H1 (cell line): ENCODE measurements around the gene RILPL2. TPM values are rescaled to one million over a fixed set of nuclear protein-coding genes. Genes with fewer than 3 reads are reported as not detected.

Experiments
- CTCF ChIA-PET: fragments of 300-600 bp; sonication (Branson Sonifier 250); formaldehyde crosslinking; loops from one replicate; lab custom pipeline; 2021; ENCODE audit not compliant: partially characterized antibody; lab: Charles Lee
- POLR2A ChIA-PET: fragments of 300-600 bp; sonication (Branson Sonifier 250); formaldehyde crosslinking; loops from one replicate; lab custom pipeline; 2021; ENCODE audit warnings: inconsistent platforms; ENCODE audit not compliant: partially characterized antibody; lab: Charles Lee
- DNase-seq, 2 experiments: peaks; one replicate each; pipeline versions ENCODE4 v3.0.0 to v3.0.0-alpha.2; 2010 to 2022; ENCODE audit warnings: low spot score in 2 of 2, low read depth in 1 of 2, mixed read lengths in 1 of 2
- FAIRE-seq: peaks from 2 replicates; lab custom pipeline; 2011; peaks lifted over from hg19 to GRCh38; lab: Jason Lieb, UNC
- H2AFZ ChIP-seq: 2 replicates; pipeline ENCODE4 v1.8.1; 2012; ENCODE audit warnings: low read length, inconsistent platforms
- H2AK5ac ChIP-seq: 2 replicates; pipeline ENCODE4 v1.6.1; 2013; ENCODE audit warnings: low read depth, low read length
- H2BK120ac ChIP-seq: replicated peaks from 2 replicates; pipeline ENCODE3; 2013; ENCODE audit warnings: low read depth, low read length, inconsistent platforms
- H2BK12ac ChIP-seq: 2 replicates; pipeline ENCODE4 v1.6.1; 2013; ENCODE audit warnings: low read depth, low read length
- H2BK15ac ChIP-seq: 2 replicates; pipeline ENCODE4 v1.6.1; 2013; ENCODE audit warnings: low read length
- H2BK20ac ChIP-seq: 2 replicates; pipeline ENCODE4 v1.6.1; 2013; ENCODE audit warnings: low read length
- H2BK5ac ChIP-seq: 2 replicates; pipeline ENCODE4 v1.6.1; 2013; ENCODE audit warnings: low read depth, low read length
- H3K14ac ChIP-seq: 2 replicates; pipeline ENCODE4 v1.6.1; 2013; ENCODE audit warnings: inconsistent platforms; ENCODE audit not compliant: insufficient read length
- H3K18ac ChIP-seq: 2 replicates; pipeline ENCODE4 v1.6.1; 2013; ENCODE audit warnings: low read length; ENCODE audit errors: extremely low read depth
- H3K23ac ChIP-seq: 2 replicates; pipeline ENCODE4 v1.6.1; 2013; ENCODE audit warnings: inconsistent platforms; ENCODE audit not compliant: insufficient read length
- H3K23me2 ChIP-seq: 2 replicates; pipeline ENCODE4 v1.6.1; 2013; ENCODE audit warnings: low read depth, low read length
- H3K27ac ChIP-seq: 2 replicates; pipeline ENCODE4 v1.6.1; 2011; ENCODE audit warnings: low read depth, low read length, inconsistent platforms
- H3K27me3 ChIP-seq, 4 experiments: replicated peaks in 1 of 4; 1 replicate in 1 of 4; 2 replicates in 3 of 4; pipeline versions ENCODE4 v1.6.1 to v1.8.1; 2011 to 2013; ENCODE audit warnings: low read length in 3 of 4, mild to moderate bottlenecking in 3 of 4, inconsistent platforms in 2 of 4, mixed read lengths in 2 of 4, moderate library complexity in 1 of 4; ENCODE audit not compliant: control insufficient read depth in 3 of 4, insufficient read depth in 3 of 4; ENCODE audit errors: extremely low read depth in 1 of 4
- H3K36me3 ChIP-seq, 4 experiments: 2 replicates each; pipeline versions ENCODE4 v1.6.1 to v1.8.1; 2011 to 2013; ENCODE audit warnings: mild to moderate bottlenecking in 4 of 4, low read length in 3 of 4, moderate library complexity in 2 of 4, control low read depth in 1 of 4, inconsistent platforms in 1 of 4; ENCODE audit not compliant: insufficient read depth in 4 of 4, control insufficient read depth in 2 of 4
- H3K4ac ChIP-seq: replicated peaks from 2 replicates; pipeline ENCODE3; 2013; ENCODE audit warnings: low read length, low read depth, mixed read lengths, inconsistent platforms; ENCODE audit not compliant: insufficient read length
- H3K4me1 ChIP-seq, 4 experiments: replicated peaks in 1 of 4; 1 replicate in 1 of 4; 2 replicates in 3 of 4; pipeline versions ENCODE4 v1.6.1 to v1.8.1; 2011 to 2013; ENCODE audit warnings: low read length in 3 of 4, inconsistent platforms in 2 of 4, mixed read lengths in 1 of 4; ENCODE audit not compliant: insufficient read depth in 4 of 4, control insufficient read depth in 3 of 4
- H3K4me2 ChIP-seq, 2 experiments: 2 replicates each; pipeline versions ENCODE4 v1.6.1 to v1.8.1; 2011 to 2013; ENCODE audit warnings: low read depth in 2 of 2, low read length in 2 of 2, control low read depth in 1 of 2, inconsistent platforms in 1 of 2, mild to moderate bottlenecking in 1 of 2; ENCODE audit not compliant: insufficient read depth in 1 of 2
- H3K4me3 ChIP-seq, 4 experiments: fragments of 200-600, 300-600 bp in 1 of 4; sonication (generic), shearing (Covaris generic), sonication (Bioruptor Twin) in 1 of 4; 2 replicates each; pipeline versions ENCODE4 v1.5.1 to v1.8.1; 2011 to 2016; ENCODE audit warnings: low read length in 4 of 4, low read depth in 3 of 4, control low read depth in 2 of 4, inconsistent platforms in 2 of 4, mild to moderate bottlenecking in 2 of 4, mixed read lengths in 1 of 4, moderate library complexity in 1 of 4; ENCODE audit not compliant: insufficient read depth in 2 of 4; ENCODE audit errors: extremely low read depth in 1 of 4
- H3K56ac ChIP-seq: replicated peaks from 2 replicates; pipeline ENCODE3; 2013; ENCODE audit warnings: low read depth, mild to moderate bottlenecking, mixed read lengths, low read length, inconsistent platforms; ENCODE audit not compliant: insufficient read length
- H3K79me1 ChIP-seq: 2 replicates; pipeline ENCODE4 v1.6.1; 2013; ENCODE audit warnings: low read depth, low read length, control low read depth
- H3K79me2 ChIP-seq, 2 experiments: 2 replicates each; pipeline versions ENCODE4 v1.6.1 to v1.8.1; 2012 to 2013; ENCODE audit warnings: low read length in 2 of 2, mild to moderate bottlenecking in 2 of 2, inconsistent platforms in 1 of 2; ENCODE audit not compliant: insufficient read depth in 2 of 2, control insufficient read depth in 1 of 2
- H3K9ac ChIP-seq, 4 experiments: replicated peaks in 1 of 4; 1 replicate in 1 of 4; 2 replicates in 3 of 4; pipeline versions ENCODE4 v1.6.1 to v1.8.1; 2011 to 2013; ENCODE audit warnings: low read depth in 3 of 4, low read length in 3 of 4, control low read depth in 2 of 4, mild to moderate bottlenecking in 2 of 4, moderate library complexity in 2 of 4, inconsistent platforms in 1 of 4; ENCODE audit errors: extremely low read depth in 1 of 4
- H3K9me3 ChIP-seq, 2 experiments: 2 replicates each; pipeline versions ENCODE4 v1.6.1 to v1.8.1; 2012 to 2013; ENCODE audit warnings: mild to moderate bottlenecking in 2 of 2, moderate library complexity in 2 of 2, control low read depth in 1 of 2, inconsistent platforms in 1 of 2, low read depth in 1 of 2, low read length in 1 of 2, mixed read lengths in 1 of 2; ENCODE audit not compliant: insufficient read depth in 2 of 2
- H4K20me1 ChIP-seq, 2 experiments: replicated peaks in 1 of 2; 2 replicates each; pipeline versions ENCODE3 to v1.8.1; 2011 to 2013; ENCODE audit warnings: inconsistent platforms in 2 of 2, low read length in 2 of 2, mild to moderate bottlenecking in 1 of 2; ENCODE audit not compliant: insufficient read depth in 2 of 2, control insufficient read depth in 1 of 2
- H4K5ac ChIP-seq: 2 replicates; pipeline ENCODE4 v1.6.1; 2013; ENCODE audit warnings: low read length, low read depth, mixed read lengths, inconsistent platforms; ENCODE audit not compliant: insufficient read length
- H4K8ac ChIP-seq: 2 replicates; pipeline ENCODE4 v1.8.0; 2013; ENCODE audit warnings: mild to moderate bottlenecking, moderate library complexity, low read length, inconsistent platforms; ENCODE audit not compliant: insufficient read depth; ENCODE audit errors: extremely low read depth
- H4K91ac ChIP-seq: replicated peaks from 2 replicates; pipeline ENCODE3; 2013; ENCODE audit warnings: low read length, mixed read lengths, inconsistent platforms; ENCODE audit not compliant: insufficient read length
- KDM5A ChIP-seq: fragments of 200-600 bp; IDR thresholded peaks from 2 replicates; pipeline ENCODE4 v1.7.1; 2012; ENCODE audit warnings: mild to moderate bottlenecking, low read length, inconsistent platforms, mixed read lengths
- WGBS, 2 experiments: shearing (Covaris generic) in 1 of 2; methylation state at CpG; one replicate each; pipeline versions ENCODE4 v1.1.6 to v1.1.7; 2013 to 2015; ENCODE audit warnings: low lambda C conversion rate in 2 of 2, mixed read lengths in 2 of 2, inconsistent platforms in 1 of 2, low coverage in 1 of 2, missing lambda C conversion rate in 1 of 2; ENCODE audit not compliant: insufficient replicate concordance in 2 of 2, insufficient coverage in 1 of 2, insufficient read length in 1 of 2; ENCODE audit errors: extremely low coverage in 1 of 2, missing lambda C conversion rate in 1 of 2; 5-methylcytosine and 5-hydroxymethylcytosine counted together
- polyA plus RNA-seq, 7 experiments: library from polyadenylated mRNA; depleted of rRNA in 3 of 7; stranded (reverse) in 5 of 7; unstranded in 2 of 7; fragments of >200 nt in 5 of 7; fragments of 200-250 nt in 2 of 7; gene quantifications; 1 replicate in 5 of 7; 2 replicates in 1 of 7; 4 replicates in 1 of 7; pipeline versions ENCODE4 v1.2.1 to v1.2.3, GENCODE V29; 2011 to 2013; ENCODE audit warnings: missing spikeins in 2 of 7, mixed read lengths in 2 of 7
- total RNA-seq: library from RNA; stranded (reverse); fragmentation: NEBNext Ultra II Directional; extraction: Animal tissue kit (Norgen Biotek cat#: 25700); gene quantifications from 2 replicates; pipeline ENCODE4 v1.2.1, GENCODE V29; 2021
- TF ChIP-seq, protein P1 (sequence below): IDR thresholded peaks from 2 replicates; pipeline ENCODE4 v1.6.1; 2012; ENCODE audit warnings: inconsistent platforms

The RILPL2 gene
- total and polyA plus RNA-seq, 2 of the 8 experiments (the other 6 are each of a cell fraction or from before 2014, with no cell fraction given), result 0.77 to 1.4 TPM

DNA sequence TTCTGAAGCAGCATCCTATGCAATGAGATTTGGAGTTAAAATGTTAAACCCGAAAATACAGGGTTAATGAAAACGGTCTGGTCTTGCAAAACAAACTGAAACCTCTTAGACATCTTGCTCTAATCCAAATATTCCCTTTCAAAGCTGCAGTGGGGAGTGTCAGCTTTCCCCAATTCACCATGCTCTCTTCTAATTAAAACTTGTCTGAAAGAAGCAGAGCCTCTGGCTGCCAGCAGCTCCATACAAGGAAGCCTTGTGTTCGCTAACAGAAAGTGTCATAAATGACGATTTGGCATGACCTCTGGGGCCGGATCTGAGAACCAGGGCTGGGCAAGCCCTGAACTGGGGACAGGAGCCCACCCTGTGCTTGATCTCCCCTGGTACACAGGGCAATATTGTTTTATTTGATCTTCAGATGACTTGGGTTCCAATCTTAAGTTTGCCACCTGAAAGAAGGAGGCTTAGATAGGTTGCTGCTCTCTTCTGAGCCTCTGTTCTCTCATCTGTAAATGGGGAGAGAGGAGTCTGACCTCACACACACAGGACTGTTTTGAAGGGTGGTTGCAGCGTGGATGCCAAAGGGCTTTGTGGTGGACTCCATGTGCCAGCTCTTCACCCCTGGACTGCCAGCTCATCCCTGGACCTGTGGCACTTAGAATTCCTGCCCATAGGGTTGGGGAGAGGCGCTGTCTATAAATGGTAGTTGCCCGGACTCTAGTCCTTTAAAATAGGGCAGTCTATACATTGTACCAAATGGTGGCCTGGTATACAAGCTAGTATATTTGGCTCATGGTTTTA lies 44.7 kb downstream of the RILPL2 start:
- Histone ChIP-seq H3K4me2 (no peak overlapping the region), H2AK5ac (no peak overlapping the region), H3K4ac (no peak overlapping the region), H2BK20ac (no peak overlapping the region), H3K9ac (no peak overlapping the region), H2BK120ac (no peak overlapping the region), H2BK5ac (no peak overlapping the region), H3K4me1 (peaks cover 0 to 8% (median 4%) of the 10 kb centered on the region in 4 experiments; a peak in 3 of 7 replicates), H4K91ac (no peak overlapping the region), H2BK12ac (no peak overlapping the region), H3K27ac (no peak overlapping the region), H3K14ac (no peak overlapping the region), H4K5ac (no peak overlapping the region), H3K23ac (no peak overlapping the region), H2BK15ac (no peak overlapping the region), H3K36me3 (peaks cover 2 to 18% (median 10%) of the 10 kb centered on the region in 4 experiments; a peak in 6 of 8 replicates), H3K9me3 (no peaks in the 10 kb centered on the region), H3K4me3 (no peak overlapping the region), H3K18ac (no peak overlapping the region), H3K79me1 (no peaks in the 10 kb centered on the region), H3K56ac (no peak overlapping the region), H3K79me2 (no peaks in the 10 kb centered on the region; a peak in 1 of 4 replicates), H3K23me2 (peaks cover 9% of the 10 kb centered on the region; the same call in 1 of the 2 replicates), H4K8ac (no peak overlapping the region), H4K20me1 (peaks cover 15 to 29% of the 10 kb centered on the region in 2 experiments), H3K27me3 (peaks cover 1 to 33% (median 28%) of the 10 kb centered on the region in 4 experiments), H2AFZ (no peak overlapping the region)
- DNase-seq (no peak), FAIRE-seq (no peak)
- WGBS, 2 experiments, result 90% methylated on average over 8 of the region's 8 CpGs; no CpG with 5 or more reads in 1 of the 2 experiments
- ChIA-PET POLR2A (interaction anchor here (0.6 to 2.4 kb wide), 7 partner anchors 7 to 82 kb away, joined by 3 to 5 read pairs (median 4); partner anchors contain the start of gene KMT5A), CTCF (interaction anchor here (0.7 to 1.7 kb wide), 4 partner anchors 15 to 154 kb away, joined by 3 to 6 read pairs (median 3); partner anchors contain the start of gene SBNO1)
- TF ChIP-seq, protein P1, sequence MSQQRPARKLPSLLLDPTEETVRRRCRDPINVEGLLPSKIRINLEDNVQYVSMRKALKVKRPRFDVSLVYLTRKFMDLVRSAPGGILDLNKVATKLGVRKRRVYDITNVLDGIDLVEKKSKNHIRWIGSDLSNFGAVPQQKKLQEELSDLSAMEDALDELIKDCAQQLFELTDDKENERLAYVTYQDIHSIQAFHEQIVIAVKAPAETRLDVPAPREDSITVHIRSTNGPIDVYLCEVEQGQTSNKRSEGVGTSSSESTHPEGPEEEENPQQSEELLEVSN, result no peak
- TF ChIP-seq KDM5A, result no peak
